Epithelial cell of proximal tubule (primary cell): ENCODE results near the gene UBR3. TPM values are rescaled to one million over a fixed set of nuclear protein-coding genes. Genes with fewer than 3 reads are reported as not detected.

Experiments used
- DNase-seq: peaks from one replicate; pipeline ENCODE4 v3.0.0-alpha.2; 2011; ENCODE audit warnings: low read depth
- H3K4me3 ChIP-seq: 2 replicates; pipeline ENCODE4 v1.5.1; 2011; ENCODE audit warnings: low read depth, mild to moderate bottlenecking, low read length
- total RNA-seq: library from RNA; depleted of rRNA; stranded (reverse); fragments of >200 nt; gene quantifications from 2 replicates; pipeline ENCODE4 v1.2.3, GENCODE V29; 2015
- TF ChIP-seq, protein P1 (sequence below): conservative IDR thresholded peaks from 2 replicates; pipeline ENCODE4 v1.5.1; 2012; ENCODE audit warnings: low read depth, mild to moderate bottlenecking, low read length

Gene UBR3
- total RNA-seq, 1 donor from 2014 or later = 10.7 TPM

DNA sequence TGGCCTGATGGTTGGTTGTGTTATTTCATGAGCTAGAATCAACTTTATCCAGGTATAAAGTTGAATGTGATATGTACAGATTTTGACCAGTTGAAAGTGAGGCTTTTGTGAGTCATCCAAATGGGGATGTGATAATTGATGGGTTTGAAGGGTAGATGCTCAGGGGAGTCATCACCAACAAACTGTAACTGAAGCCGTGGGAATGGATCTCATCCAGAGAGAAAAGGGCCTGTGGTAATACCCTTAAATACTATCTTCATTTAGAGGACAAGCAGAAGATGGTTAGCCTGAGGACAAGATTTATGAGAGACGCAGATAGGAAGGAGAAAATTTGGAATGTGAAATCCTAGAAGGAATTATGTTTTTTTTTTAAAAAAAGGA, 260.1 kb downstream of the UBR3 start:
- no peak overlapping the region for H3K4me3 ChIP-seq
- DNase-seq = no peak
- TF ChIP-seq, protein P1, sequence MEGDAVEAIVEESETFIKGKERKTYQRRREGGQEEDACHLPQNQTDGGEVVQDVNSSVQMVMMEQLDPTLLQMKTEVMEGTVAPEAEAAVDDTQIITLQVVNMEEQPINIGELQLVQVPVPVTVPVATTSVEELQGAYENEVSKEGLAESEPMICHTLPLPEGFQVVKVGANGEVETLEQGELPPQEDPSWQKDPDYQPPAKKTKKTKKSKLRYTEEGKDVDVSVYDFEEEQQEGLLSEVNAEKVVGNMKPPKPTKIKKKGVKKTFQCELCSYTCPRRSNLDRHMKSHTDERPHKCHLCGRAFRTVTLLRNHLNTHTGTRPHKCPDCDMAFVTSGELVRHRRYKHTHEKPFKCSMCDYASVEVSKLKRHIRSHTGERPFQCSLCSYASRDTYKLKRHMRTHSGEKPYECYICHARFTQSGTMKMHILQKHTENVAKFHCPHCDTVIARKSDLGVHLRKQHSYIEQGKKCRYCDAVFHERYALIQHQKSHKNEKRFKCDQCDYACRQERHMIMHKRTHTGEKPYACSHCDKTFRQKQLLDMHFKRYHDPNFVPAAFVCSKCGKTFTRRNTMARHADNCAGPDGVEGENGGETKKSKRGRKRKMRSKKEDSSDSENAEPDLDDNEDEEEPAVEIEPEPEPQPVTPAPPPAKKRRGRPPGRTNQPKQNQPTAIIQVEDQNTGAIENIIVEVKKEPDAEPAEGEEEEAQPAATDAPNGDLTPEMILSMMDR = no peak

DNA sequence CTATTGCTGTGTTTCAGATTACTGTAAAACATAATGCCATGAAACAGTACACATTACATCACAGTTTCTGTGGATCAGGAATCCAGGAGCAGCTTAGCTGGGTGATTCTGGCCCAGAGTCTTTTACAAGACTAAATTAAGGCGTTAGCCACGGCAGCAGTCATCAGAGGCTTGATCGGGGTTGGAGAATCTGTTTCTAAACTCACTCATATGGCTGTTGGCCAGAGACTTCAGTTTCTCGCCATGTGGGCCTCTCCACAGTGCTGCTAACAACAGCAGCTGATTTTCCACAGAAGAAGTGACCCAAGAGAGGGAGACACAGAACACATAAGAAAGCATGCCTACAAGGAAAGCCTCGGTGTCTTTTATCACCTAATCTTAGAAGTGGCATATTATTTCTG, 261.5 kb downstream of the UBR3 start:
- H3K4me3 ChIP-seq = no peak overlapping the region
- no peak for DNase-seq
- TF ChIP-seq, protein P1 = no peak

DNA sequence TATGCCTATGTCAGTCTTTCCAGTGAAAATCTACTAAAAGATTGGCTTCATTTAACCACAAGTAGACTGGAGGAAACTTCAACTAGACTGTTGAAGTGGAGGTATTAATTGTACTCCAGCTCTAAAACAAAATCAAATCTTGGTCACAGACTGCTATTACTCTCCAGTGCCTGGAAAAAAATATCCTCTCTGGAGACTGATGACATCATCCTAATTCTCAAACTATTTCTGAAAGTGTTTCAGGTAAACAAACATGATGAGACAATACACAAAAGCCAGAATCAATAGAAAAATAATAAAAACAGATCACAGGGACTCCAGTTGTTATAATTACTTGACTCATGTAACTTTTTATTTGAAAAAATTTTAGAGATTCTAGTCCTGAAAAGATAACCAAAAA, 263.0 kb downstream of the UBR3 start:
- no peak overlapping the region for H3K4me3 ChIP-seq
- TF ChIP-seq, protein P1 = no peak
- no peak for DNase-seq

DNA sequence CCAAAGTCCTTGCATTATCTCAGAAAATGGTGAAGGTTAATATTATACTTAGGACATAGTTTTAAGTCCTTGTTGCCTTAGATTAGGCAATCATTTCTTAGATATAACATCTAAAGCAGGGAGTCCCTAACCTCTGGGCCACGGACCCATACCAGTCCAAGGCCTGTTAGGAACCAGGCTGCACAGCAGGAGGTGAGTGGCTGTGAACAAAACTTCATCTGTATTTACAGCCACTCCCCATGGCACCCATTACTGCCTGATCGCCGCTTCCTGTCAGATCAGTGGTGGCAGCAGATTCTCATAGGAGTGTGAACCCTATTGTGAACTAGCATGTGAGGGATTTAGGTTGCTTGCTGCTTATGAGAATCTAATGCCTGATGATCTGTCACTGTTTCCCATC, 264.2 kb downstream of the UBR3 start:
- H3K4me3 ChIP-seq = no peak overlapping the region
- DNase-seq = no peak

DNA sequence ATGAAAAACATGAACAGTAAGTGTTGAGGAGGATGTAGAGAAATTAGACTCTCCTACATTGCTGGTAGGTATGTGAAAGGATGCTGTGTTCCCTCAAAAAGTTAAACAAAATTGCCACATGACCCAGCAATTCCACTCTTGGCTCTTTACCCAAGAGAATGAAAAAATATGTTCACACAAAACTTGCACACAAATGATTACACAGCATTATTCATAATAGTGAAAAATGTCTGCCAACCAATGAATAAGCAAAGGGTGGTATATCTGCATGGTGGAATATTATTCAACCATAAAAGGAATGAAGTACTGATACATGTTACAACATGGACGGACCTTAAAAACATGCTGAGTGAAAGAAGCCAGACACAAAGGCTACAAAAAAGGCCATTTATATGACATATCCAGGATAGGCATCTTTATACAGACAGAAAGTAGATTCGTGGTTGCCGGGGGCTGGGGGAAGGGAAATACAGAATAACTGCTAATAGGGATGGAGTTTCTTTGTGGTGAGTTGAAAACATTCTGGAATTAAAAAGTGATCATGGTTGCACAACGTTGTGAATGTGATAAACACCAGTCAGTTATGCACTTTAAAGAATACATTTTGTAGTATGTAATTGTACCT, 265.3 kb downstream of the UBR3 start:
- H3K4me3 ChIP-seq = no peak overlapping the region
- TF ChIP-seq, protein P1 = no peak
- no peak for DNase-seq

More for the DNA sequence above, 264.2 kb downstream of the UBR3 start:
- TF ChIP-seq, protein P1 = no peak

DNA sequence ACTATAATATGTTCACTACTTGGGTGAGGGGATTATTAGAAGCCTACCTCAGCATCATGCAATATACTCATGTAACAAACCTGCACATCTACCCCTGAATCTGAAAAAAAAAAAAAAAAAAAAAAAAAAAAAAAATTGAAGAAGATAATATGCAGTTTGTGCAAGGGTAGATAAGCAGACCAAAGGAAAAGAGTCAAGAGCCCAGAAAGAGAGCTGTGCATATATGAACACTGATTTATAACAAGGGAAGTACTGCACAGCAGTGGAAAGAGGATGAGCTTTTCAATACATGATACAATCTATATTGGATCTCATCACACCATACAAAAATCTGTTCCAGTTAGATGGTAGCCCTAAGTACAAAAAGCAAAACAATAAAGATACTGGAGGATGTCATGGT, 268.1 kb downstream of the UBR3 start:
- TF ChIP-seq, protein P1 = no peak
- DNase-seq = no peak
- H3K4me3 ChIP-seq = no peak overlapping the region

DNA sequence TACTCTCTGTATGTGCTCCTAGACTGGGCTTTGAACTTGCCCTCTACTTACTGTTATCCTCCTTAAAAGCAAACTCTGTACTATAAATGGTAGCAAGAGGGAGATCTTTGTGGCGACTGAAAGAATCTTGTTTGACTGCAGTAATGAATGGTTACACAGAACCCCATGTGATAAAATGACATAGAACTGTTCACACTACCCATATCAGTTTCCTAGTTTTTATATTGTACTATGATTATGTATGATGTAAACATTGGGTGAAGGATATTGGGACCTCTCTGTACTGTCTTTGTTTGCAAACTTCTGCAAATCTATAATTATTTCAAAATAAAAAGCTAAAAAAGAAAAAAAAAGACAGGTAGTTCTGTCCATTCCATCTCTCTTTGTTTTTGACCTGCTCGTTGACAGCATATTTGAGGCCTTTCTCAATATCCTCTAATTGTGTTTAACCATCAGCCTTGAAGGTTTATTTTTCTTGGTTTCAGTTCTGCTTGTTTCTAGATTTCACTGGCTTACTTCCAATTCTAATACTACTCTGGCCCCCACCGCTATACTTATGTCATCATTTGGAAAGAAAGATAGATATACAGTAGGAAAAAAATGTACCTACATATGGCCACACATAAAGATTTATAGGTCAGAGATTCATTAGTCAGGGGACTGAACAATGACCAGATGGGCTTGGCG, 271.5 kb downstream of the UBR3 start:
- TF ChIP-seq, protein P1 = no peak
- H3K4me3 ChIP-seq = no peak overlapping the region
- no peak for DNase-seq
